Endothelial cell of umbilical vein (primary cell): ENCODE data around the gene BTN1A1. TPM values are rescaled to one million over a fixed set of nuclear protein-coding genes. Genes with fewer than 3 reads are reported as not detected.

Source experiments
- BruUV-seq: library from RNA; stranded (reverse); fragments of 400-500 nt; replicated peaks from 2 replicates; lab custom pipeline; 2021; lab: Mats Ljungman, UMichigan
- CTCF ChIA-PET: fragments of 300-600, 350-600 bp; sonication (Branson Sonifier 250); formaldehyde crosslinking; loops from one replicate; lab custom pipeline; 2021; ENCODE audit warnings: antibody characterized with exemption, inconsistent platforms; lab: Charles Lee
- POLR2A ChIA-PET: fragments of 300-600, 350-600 bp; sonication (Branson Sonifier 250); formaldehyde crosslinking; loops from one replicate; lab custom pipeline; 2021; ENCODE audit warnings: antibody characterized with exemption, inconsistent platforms; lab: Charles Lee
- DNase-seq: peaks from one replicate; pipeline ENCODE4 v3.0.0-alpha.2; 2011; ENCODE audit warnings: low read depth, low spot score
- FAIRE-seq: peaks from 2 replicates; lab custom pipeline; 2011; peaks lifted over from hg19 to GRCh38; lab: Jason Lieb, UNC
- H2AFZ ChIP-seq: 2 replicates; pipeline ENCODE4 v1.6.0; 2012; ENCODE audit warnings: low read depth, low read length, control low read depth, inconsistent platforms
- H3K27ac ChIP-seq: 2 replicates; pipeline ENCODE4 v1.5.1; 2011; ENCODE audit warnings: low read depth, mild to moderate bottlenecking, control low read depth, low read length, moderate library complexity; ENCODE audit not compliant: insufficient read depth
- H3K27me3 ChIP-seq, 2 experiments: 2 replicates each; pipeline versions ENCODE4 v1.6.0 to v1.6.1; 2011; ENCODE audit warnings: low read length in 2 of 2, mixed read lengths in 1 of 2; ENCODE audit not compliant: control insufficient read depth in 2 of 2, insufficient read depth in 2 of 2
- H3K36me3 ChIP-seq, 2 experiments: 2 replicates in 1 of 2; 3 replicates in 1 of 2; pipeline ENCODE4 v1.5.1; 2011; ENCODE audit warnings: low read length in 2 of 2, mild to moderate bottlenecking in 1 of 2, moderate library complexity in 1 of 2; ENCODE audit not compliant: control insufficient read depth in 2 of 2, insufficient read depth in 2 of 2; ENCODE audit errors: extremely low read depth in 1 of 2
- H3K4me1 ChIP-seq: 3 replicates; pipeline ENCODE4 v1.5.1; 2011; ENCODE audit warnings: mild to moderate bottlenecking, low read length; ENCODE audit not compliant: control insufficient read depth, insufficient read depth; ENCODE audit errors: extremely low read depth
- H3K4me2 ChIP-seq: 2 replicates; pipeline ENCODE4 v1.6.1; 2011; ENCODE audit warnings: low read length, control low read depth, mixed read lengths; ENCODE audit not compliant: insufficient read depth
- H3K4me3 ChIP-seq, 3 experiments: fragments of 200-600 bp in 1 of 3; sonication (generic), shearing (Covaris generic) in 1 of 3; replicated peaks in 1 of 3; 2 replicates each; pipeline ENCODE4 v1.5.1; 2011 to 2016; ENCODE audit warnings: control low read depth in 3 of 3, low read length in 3 of 3, mild to moderate bottlenecking in 2 of 3, inconsistent platforms in 1 of 3, low read depth in 1 of 3, moderate library complexity in 1 of 3; ENCODE audit not compliant: insufficient read depth in 1 of 3
- H3K79me2 ChIP-seq: 2 replicates; pipeline ENCODE4 v1.6.0; 2012; ENCODE audit warnings: low read length, inconsistent platforms; ENCODE audit not compliant: control insufficient read depth, insufficient read depth
- H3K9ac ChIP-seq: replicated peaks from 2 replicates; pipeline ENCODE3; 2011; ENCODE audit warnings: low read length, control low read depth; ENCODE audit not compliant: insufficient read depth; ENCODE audit errors: extremely low read depth
- H3K9me1 ChIP-seq: replicated peaks from 3 replicates; pipeline ENCODE4 v1.6.0; 2011; ENCODE audit warnings: mild to moderate bottlenecking, low read length; ENCODE audit not compliant: control insufficient read depth, insufficient read depth; ENCODE audit errors: extremely low read depth
- H3K9me3 ChIP-seq: replicated peaks from 2 replicates; pipeline ENCODE4 v1.5.1; 2012; ENCODE audit warnings: low read length, inconsistent platforms; ENCODE audit not compliant: control insufficient read depth, insufficient read depth
- H4K20me1 ChIP-seq: replicated peaks from 2 replicates; pipeline ENCODE3; 2011; ENCODE audit warnings: mild to moderate bottlenecking, low read length; ENCODE audit not compliant: control insufficient read depth, insufficient read depth; ENCODE audit errors: extremely low read depth
- CTCF ChIP-seq, 2 donors: IDR thresholded peaks; 1 replicate in 1 of 2; 2 replicates in 1 of 2; pipeline ENCODE4 v1.5.1; 2011; ENCODE audit warnings: low read length in 2 of 2, mild to moderate bottlenecking in 2 of 2, moderate library complexity in 2 of 2, control low read depth in 1 of 2, inconsistent platforms in 1 of 2, low read depth in 1 of 2; ENCODE audit not compliant: insufficient read depth in 1 of 2; ENCODE audit errors: extremely low read depth in 1 of 2
- EZH2 ChIP-seq: IDR thresholded peaks from 2 replicates; pipeline ENCODE4 v1.6.1; 2012; ENCODE audit warnings: borderline replicate concordance, low read depth, mild to moderate bottlenecking, moderate library complexity, low read length, inconsistent platforms; ENCODE audit not compliant: severe bottlenecking
- FOS ChIP-seq: IDR thresholded peaks from 2 replicates; pipeline ENCODE4 v1.6.1; 2011; ENCODE audit warnings: mild to moderate bottlenecking, low read length, moderate library complexity, borderline replicate concordance; ENCODE audit not compliant: insufficient read depth
- GATA2 ChIP-seq: IDR thresholded peaks from 2 replicates; pipeline ENCODE4 v1.7.0; 2011; ENCODE audit warnings: low read depth, mild to moderate bottlenecking, moderate library complexity, mixed read lengths, low read length; ENCODE audit not compliant: insufficient read length, insufficient read depth
- JUN ChIP-seq: IDR thresholded peaks from 2 replicates; pipeline ENCODE4 v1.6.1; 2011; ENCODE audit warnings: borderline replicate concordance, low read depth; ENCODE audit not compliant: insufficient read length, insufficient read depth
- MAX ChIP-seq: IDR thresholded peaks from 2 replicates; pipeline ENCODE4 v1.6.1; 2011; ENCODE audit not compliant: insufficient read depth, insufficient read length
- MYC ChIP-seq: IDR thresholded peaks from one replicate; pipeline ENCODE4 v1.6.1; 2011; ENCODE audit warnings: mild to moderate bottlenecking, low read depth, low read length
- POLR2A ChIP-seq: IDR thresholded peaks from 2 replicates; pipeline ENCODE4 v1.6.1; 2012; ENCODE audit warnings: low read depth, mild to moderate bottlenecking, control low read depth, low read length
- POLR2AphosphoS5 ChIP-seq: IDR thresholded peaks from 2 replicates; pipeline ENCODE4 v1.6.1; 2012; ENCODE audit warnings: low read depth, mild to moderate bottlenecking, control low read depth, low read length, moderate library complexity; ENCODE audit not compliant: insufficient read depth
- dilution Hi-C: fragments of 300-500 bp; cut with MboI; formaldehyde crosslinking; loops from one replicate; pipeline ENCODE4 v1.15.0; 2019; ENCODE audit warnings: low sequenced_read_pairs; ENCODE audit not compliant: extremely low pct_ligation_motif_present
- intact Hi-C: fragments of 100-400 bp; cut with micrococcal nuclease; formaldehyde crosslinking; loops from one replicate; pipeline ENCODE4 v1.10.0; 2022
- polyA plus RNA-seq, 4 experiments: library from polyadenylated mRNA; depleted of rRNA in 3 of 4; stranded (reverse) in 3 of 4; unstranded in 1 of 4; fragments of >200 nt; gene quantifications; 2 replicates each; pipeline versions ENCODE4 v1.2.1 to v1.2.3, GENCODE V29; 2011 to 2012; ENCODE audit warnings: missing spikeins in 1 of 4
- total RNA-seq: library from RNA; stranded (reverse); gene quantifications from 2 replicates; pipeline ENCODE4 v1.2.3, GENCODE V29; 2021

BTN1A1 gene
- total and polyA plus RNA-seq, 2 donors (not counting 3 experiments of a cell fraction or from before 2014, with no cell fraction given), result not detected

- intact Hi-C loops (no loop called here), dilution Hi-C loops (no loop called here)
- Histone ChIP-seq H3K27me3 (peaks cover 31 to 45% of the 10 kb centered on the region in 2 experiments), H2AFZ (no peak overlapping the region), H3K9me3 (no peaks in the 10 kb centered on the region), H3K9ac (no peak overlapping the region), H3K4me1 (peaks cover 5% of the 10 kb centered on the region), H4K20me1 (no peaks in the 10 kb centered on the region), H3K36me3 (no peaks in the 10 kb centered on the region), H3K9me1 (no peaks in the 10 kb centered on the region), H3K4me2 (no peak overlapping the region), H3K27ac (no peak overlapping the region), H3K79me2 (no peaks in the 10 kb centered on the region), H3K4me3 (no peak overlapping the region)
- TF ChIP-seq POLR2A, result no peak
- no peak for TF ChIP-seq MYC
- no peak for TF ChIP-seq JUN
- TF ChIP-seq FOS, result no peak
- no peak for TF ChIP-seq GATA2
- TF ChIP-seq MAX, result no peak
- TF ChIP-seq CTCF (IDR thresholded peaks at IDR 0.05; ENCODE audit: extremely low read depth in 1 of 2, insufficient read depth in 1 of 2, low read depth in 1 of 2, low read length in 2 of 2), result no peak
- no peak for TF ChIP-seq EZH2
- TF ChIP-seq POLR2AphosphoS5, result no peak
- no peak for DNase-seq
- no peak for FAIRE-seq
- POLR2A ChIA-PET, result no interaction called here
- no TSS peak for BruUV-seq
- CTCF ChIA-PET, result interaction anchor here (0.9 to 4.6 kb wide), 5 partner anchors 10 to 156 kb away, joined by 3 to 23 read pairs (median 4); no protein-coding TSS in a partner anchor
Measured at GRCh38 chr6:26497610-26498009, 2.5 kb upstream of the BTN1A1 start.
